Astrocyte (in vitro differentiated cells and primary cell): ENCODE measurements around the gene IFNG-AS1. TPM values are rescaled to one million over a fixed set of nuclear protein-coding genes. Genes with fewer than 3 reads are reported as not detected.

Experiments
- DNase-seq: peaks from one replicate; pipeline ENCODE4 v3.0.0-alpha.2; 2010; ENCODE audit warnings: low read depth
- FAIRE-seq: peaks from 2 replicates; lab custom pipeline; 2011; peaks lifted over from hg19 to GRCh38; lab: Jason Lieb, UNC
- H2AFZ ChIP-seq: 2 replicates; pipeline ENCODE4 v1.6.0; 2012; ENCODE audit warnings: low read depth, low read length, inconsistent platforms
- H3K27ac ChIP-seq: 2 replicates; pipeline ENCODE4 v1.5.1; 2011; ENCODE audit warnings: low read depth, low read length, inconsistent platforms
- H3K27me3 ChIP-seq: 2 replicates; pipeline ENCODE4 v1.6.0; 2011; ENCODE audit warnings: low read length, inconsistent platforms; ENCODE audit not compliant: insufficient read depth
- H3K36me3 ChIP-seq: 2 replicates; pipeline ENCODE4 v1.5.1; 2011; ENCODE audit warnings: low read length, inconsistent platforms; ENCODE audit not compliant: insufficient read depth
- H3K4me1 ChIP-seq: 2 replicates; pipeline ENCODE4 v1.5.1; 2011; ENCODE audit warnings: low read length, inconsistent platforms; ENCODE audit not compliant: insufficient read depth
- H3K4me2 ChIP-seq: 2 replicates; pipeline ENCODE4 v1.6.0; 2012; ENCODE audit warnings: low read length, inconsistent platforms
- H3K4me3 ChIP-seq: 2 replicates; pipeline ENCODE4 v1.5.1; 2011; ENCODE audit warnings: low read depth, mild to moderate bottlenecking, low read length, inconsistent platforms; ENCODE audit not compliant: insufficient read depth
- H3K79me2 ChIP-seq: 2 replicates; pipeline ENCODE4 v1.6.0; 2012; ENCODE audit warnings: mild to moderate bottlenecking, low read length, inconsistent platforms; ENCODE audit not compliant: insufficient read depth
- H3K9ac ChIP-seq: 2 replicates; pipeline ENCODE4 v1.6.0; 2012; ENCODE audit warnings: mild to moderate bottlenecking, low read length, inconsistent platforms
- H3K9me3 ChIP-seq: 2 replicates; pipeline ENCODE4 v1.5.1; 2012; ENCODE audit warnings: low read depth, mild to moderate bottlenecking, low read length, inconsistent platforms; ENCODE audit not compliant: insufficient read depth
- H4K20me1 ChIP-seq: 2 replicates; pipeline ENCODE4 v1.6.0; 2012; ENCODE audit warnings: low read length, inconsistent platforms; ENCODE audit not compliant: insufficient read depth
- H3K27ac Mint-ChIP-seq: one replicate; pipeline ENCODE4 v1.8.0; 2021; ENCODE audit warnings: mild to moderate bottlenecking, mixed read lengths; ENCODE audit not compliant: unreplicated experiment
- H3K27me3 Mint-ChIP-seq: one replicate; pipeline ENCODE4 v1.8.0; 2021; ENCODE audit warnings: low read depth, mixed read lengths; ENCODE audit not compliant: unreplicated experiment
- H3K36me3 Mint-ChIP-seq: one replicate; pipeline ENCODE4 v1.8.0; 2021; ENCODE audit warnings: low read depth, mixed read lengths; ENCODE audit not compliant: unreplicated experiment
- H3K4me1 Mint-ChIP-seq: one replicate; pipeline ENCODE4 v1.8.0; 2021; ENCODE audit warnings: low read depth, mixed read lengths; ENCODE audit not compliant: unreplicated experiment
- H3K4me3 Mint-ChIP-seq: one replicate; pipeline ENCODE4 v1.8.0; 2021; ENCODE audit warnings: mild to moderate bottlenecking, moderate library complexity, mixed read lengths; ENCODE audit not compliant: unreplicated experiment
- H3K9me3 Mint-ChIP-seq: one replicate; pipeline ENCODE4 v1.8.0; 2021; ENCODE audit warnings: mild to moderate bottlenecking, mixed read lengths; ENCODE audit not compliant: unreplicated experiment
- CTCF ChIP-seq: IDR thresholded peaks from 2 replicates; pipeline ENCODE4 v1.5.1; 2011; ENCODE audit warnings: low read depth, mild to moderate bottlenecking, inconsistent platforms, low read length, moderate library complexity; ENCODE audit not compliant: insufficient read depth
- EZH2 ChIP-seq: IDR thresholded peaks from 2 replicates; pipeline ENCODE4 v1.6.1; 2012; ENCODE audit warnings: mild to moderate bottlenecking, low read length, inconsistent platforms; ENCODE audit not compliant: insufficient read depth
- total RNA-seq: library from RNA; stranded (reverse); gene quantifications from 2 replicates; pipeline ENCODE4 v1.2.1, GENCODE V29; 2021

The IFNG-AS1 gene
- total RNA-seq, 1 donor from 2014 or later: not detected

DNA sequence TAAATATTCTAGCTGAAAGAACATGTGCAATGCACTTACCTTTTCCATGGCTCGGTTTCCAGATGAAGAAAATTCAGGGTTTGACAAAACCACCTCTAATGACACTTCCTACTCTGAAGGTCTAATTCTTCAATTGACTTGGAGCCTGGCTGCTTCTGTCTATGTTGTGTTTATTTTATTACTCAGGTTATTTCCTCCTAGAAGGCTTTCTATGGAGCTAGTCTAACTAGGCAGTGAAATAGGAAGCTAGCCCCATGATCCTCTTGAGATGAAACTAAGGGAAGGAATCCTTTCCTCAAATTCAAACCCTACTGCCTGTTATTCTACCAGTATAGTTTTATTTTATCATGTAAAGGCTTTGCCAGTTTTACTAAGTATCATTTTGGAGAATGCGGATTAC, 20.9 kb upstream of the IFNG-AS1 start:
- Histone ChIP-seq H3K4me1 (no peaks in the 10 kb centered on the region), H3K4me3 (no peak overlapping the region), H3K4me2 (no peak overlapping the region), H3K36me3 (no peaks in the 10 kb centered on the region), H2AFZ (no peak overlapping the region), H3K27me3 (no peaks in the 10 kb centered on the region), H3K9ac (no peak overlapping the region), H3K79me2 (no peaks in the 10 kb centered on the region), H4K20me1 (no peaks in the 10 kb centered on the region), H3K9me3 (no peaks in the 10 kb centered on the region), H3K27ac (no peak overlapping the region)
- Mint-ChIP-seq H3K9me3 (peaks cover 5% of the 10 kb centered on the region), H3K27me3 (peaks cover 7% of the 10 kb centered on the region), H3K27ac (no peak overlapping the region), H3K4me1 (no peaks in the 10 kb centered on the region), H3K36me3 (no peaks in the 10 kb centered on the region), H3K4me3 (no peak overlapping the region)
- TF ChIP-seq EZH2 (no peak), CTCF (no peak)
- DNase-seq (no peak), FAIRE-seq (no peak)

GRCh38 chr12:67968725-67969124, 20.5 kb upstream of the IFNG-AS1 start:
- Histone ChIP-seq H3K9ac (no peak overlapping the region), H3K9me3 (no peaks in the 10 kb centered on the region), H3K27ac (no peak overlapping the region), H3K27me3 (no peaks in the 10 kb centered on the region), H2AFZ (no peak overlapping the region), H4K20me1 (no peaks in the 10 kb centered on the region), H3K4me2 (no peak overlapping the region), H3K4me1 (no peaks in the 10 kb centered on the region), H3K4me3 (no peak overlapping the region), H3K36me3 (no peaks in the 10 kb centered on the region), H3K79me2 (no peaks in the 10 kb centered on the region)
- H3K27ac Mint-ChIP-seq: no peak overlapping the region
- H3K27me3 Mint-ChIP-seq: peaks cover 7% of the 10 kb centered on the region
- no peaks in the 10 kb centered on the region for H3K36me3 Mint-ChIP-seq
- DNase-seq (no peak), FAIRE-seq (no peak)
- H3K4me1 Mint-ChIP-seq: no peaks in the 10 kb centered on the region
- peaks cover 5% of the 10 kb centered on the region for H3K9me3 Mint-ChIP-seq
- TF ChIP-seq CTCF (no peak), EZH2 (no peak)
- H3K4me3 Mint-ChIP-seq: no peak overlapping the region

- Mint-ChIP-seq H3K4me3 (no peak overlapping the region), H3K27ac (no peak overlapping the region), H3K36me3 (no peaks in the 10 kb centered on the region), H3K4me1 (no peaks in the 10 kb centered on the region), H3K9me3 (peaks cover 9% of the 10 kb centered on the region), H3K27me3 (peaks cover 7% of the 10 kb centered on the region)
- TF ChIP-seq EZH2 (no peak), CTCF (no peak)
- FAIRE-seq: peak; percentile 5
- Histone ChIP-seq H3K27ac (no peak overlapping the region), H3K36me3 (no peaks in the 10 kb centered on the region), H3K4me2 (no peak overlapping the region), H3K4me1 (no peaks in the 10 kb centered on the region), H2AFZ (no peak overlapping the region), H4K20me1 (no peaks in the 10 kb centered on the region), H3K79me2 (no peaks in the 10 kb centered on the region), H3K4me3 (no peak overlapping the region), H3K9me3 (no peaks in the 10 kb centered on the region), H3K9ac (no peak overlapping the region), H3K27me3 (no peaks in the 10 kb centered on the region)
- DNase-seq: peak; percentile 90
Measured at GRCh38 chr12:67969134-67969802, 20.0 kb upstream of the IFNG-AS1 start.
